Islet precursor cell (in vitro differentiated cells): ENCODE measurements around the gene KCNG1.

ENCODE experiments used
- DNase-seq: peaks from one replicate; pipeline ENCODE4 v3.0.0-alpha.2; 2018

KCNG1 gene, protein sequence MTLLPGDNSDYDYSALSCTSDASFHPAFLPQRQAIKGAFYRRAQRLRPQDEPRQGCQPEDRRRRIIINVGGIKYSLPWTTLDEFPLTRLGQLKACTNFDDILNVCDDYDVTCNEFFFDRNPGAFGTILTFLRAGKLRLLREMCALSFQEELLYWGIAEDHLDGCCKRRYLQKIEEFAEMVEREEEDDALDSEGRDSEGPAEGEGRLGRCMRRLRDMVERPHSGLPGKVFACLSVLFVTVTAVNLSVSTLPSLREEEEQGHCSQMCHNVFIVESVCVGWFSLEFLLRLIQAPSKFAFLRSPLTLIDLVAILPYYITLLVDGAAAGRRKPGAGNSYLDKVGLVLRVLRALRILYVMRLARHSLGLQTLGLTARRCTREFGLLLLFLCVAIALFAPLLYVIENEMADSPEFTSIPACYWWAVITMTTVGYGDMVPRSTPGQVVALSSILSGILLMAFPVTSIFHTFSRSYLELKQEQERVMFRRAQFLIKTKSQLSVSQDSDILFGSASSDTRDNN

DNA sequence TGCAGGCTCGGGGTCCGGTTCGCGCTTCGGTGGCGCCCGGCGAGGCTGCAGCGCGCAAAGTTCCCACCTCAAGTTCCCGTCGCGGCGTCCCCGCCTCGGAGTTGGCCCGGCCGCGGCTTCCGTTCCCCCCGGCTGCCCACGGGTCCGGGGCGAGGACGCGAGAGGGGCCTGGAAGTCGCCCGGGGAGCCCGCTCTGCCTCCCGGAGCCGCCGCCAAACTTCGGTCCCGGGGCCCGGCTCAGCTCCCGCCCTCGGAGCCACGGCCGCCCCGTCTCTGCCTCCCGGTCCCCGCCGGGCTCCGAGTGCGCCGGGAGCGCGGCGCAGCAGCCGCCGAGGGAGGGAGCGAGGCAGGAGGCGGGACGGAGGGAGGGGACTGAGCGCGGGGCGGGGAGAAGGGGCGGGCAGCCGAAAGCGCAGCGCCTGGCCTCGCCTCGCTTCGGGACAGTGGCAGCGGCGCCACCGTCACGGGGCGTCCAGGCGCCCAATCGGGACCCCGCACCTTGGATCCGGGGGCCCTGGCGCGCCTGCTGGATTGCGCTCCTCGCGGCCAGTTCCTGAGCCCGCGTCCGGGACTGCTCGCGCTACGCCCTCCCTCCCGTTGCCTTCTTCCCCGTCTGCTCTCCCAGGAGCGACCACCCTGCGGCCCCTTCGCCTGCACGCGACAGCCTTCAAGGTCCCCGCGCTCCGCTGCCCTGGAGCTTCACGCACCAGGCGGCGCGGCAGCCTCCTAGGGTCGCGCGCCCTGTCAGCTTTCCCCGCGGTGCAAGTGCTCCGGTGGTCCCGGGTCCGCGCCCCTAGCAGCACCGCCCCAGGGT, at the start of gene KCNG1:
Gene KCNG1, minus strand, starts transcription at position 305 of the 814 bp plus-strand sequence. CDS start 12,769 bp downstream, outside the sequence.
- peak; percentile 93 for DNase-seq

DNA sequence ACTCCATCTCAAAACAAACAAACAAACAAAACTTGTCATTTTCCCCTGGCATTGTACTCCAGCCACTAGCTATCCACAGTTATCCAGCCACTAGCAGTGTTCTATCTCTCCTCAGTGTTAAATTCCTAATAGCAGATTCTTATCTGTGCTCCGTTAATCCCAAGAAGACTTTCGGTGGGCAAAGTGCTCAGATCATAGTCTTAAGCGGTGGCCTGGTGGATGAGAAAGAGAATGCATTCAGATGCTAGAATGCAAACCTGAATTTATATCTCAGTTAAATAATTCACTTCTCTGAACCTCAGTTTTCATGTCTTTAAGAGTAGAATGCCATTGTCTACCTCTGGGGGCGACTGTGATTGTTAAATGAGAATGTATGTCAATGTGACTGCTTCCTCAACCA, 47.7 kb upstream of the KCNG1 start:
- no peak for DNase-seq

DNA sequence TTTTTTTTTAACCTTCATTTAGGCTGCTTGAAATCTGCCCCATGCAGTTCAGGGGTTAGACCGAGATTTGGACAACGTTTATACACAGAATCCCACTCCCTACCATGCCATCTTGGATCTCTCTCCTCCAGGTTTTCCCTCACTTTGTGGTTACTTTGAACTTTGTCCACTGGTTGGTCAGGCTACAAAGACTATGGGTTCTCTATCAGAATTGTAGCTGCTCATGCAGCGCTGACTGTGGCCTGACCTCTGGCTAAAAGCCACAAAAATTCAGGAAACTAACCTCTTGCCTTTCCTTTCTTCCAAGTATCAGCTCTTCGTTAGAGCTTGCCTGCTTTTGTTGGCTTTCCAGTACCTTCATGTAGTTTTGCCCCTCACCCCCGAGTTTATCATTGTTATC, 44.9 kb upstream of the KCNG1 start:
- peak; percentile 62 for DNase-seq

DNA sequence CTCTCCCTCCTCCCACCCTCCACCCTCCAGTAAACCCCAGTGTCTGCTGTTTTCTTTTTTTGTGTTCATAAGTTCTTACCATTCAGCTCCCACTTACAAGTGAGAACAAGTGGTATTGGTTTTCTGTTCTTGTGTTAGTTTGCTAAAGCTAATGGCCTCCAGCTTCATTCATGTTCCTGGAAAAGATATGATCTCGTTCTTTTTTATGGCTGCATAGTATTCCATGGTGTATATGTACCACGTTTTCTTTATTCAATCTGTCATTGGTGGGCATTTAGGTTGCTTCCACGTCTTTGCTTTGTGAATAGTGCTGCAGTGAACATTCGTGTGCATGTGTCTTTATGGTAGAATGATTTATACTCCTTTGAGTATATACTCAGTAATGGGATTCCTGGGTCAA, 42.7 kb upstream of the KCNG1 start:
- no peak for DNase-seq

DNA sequence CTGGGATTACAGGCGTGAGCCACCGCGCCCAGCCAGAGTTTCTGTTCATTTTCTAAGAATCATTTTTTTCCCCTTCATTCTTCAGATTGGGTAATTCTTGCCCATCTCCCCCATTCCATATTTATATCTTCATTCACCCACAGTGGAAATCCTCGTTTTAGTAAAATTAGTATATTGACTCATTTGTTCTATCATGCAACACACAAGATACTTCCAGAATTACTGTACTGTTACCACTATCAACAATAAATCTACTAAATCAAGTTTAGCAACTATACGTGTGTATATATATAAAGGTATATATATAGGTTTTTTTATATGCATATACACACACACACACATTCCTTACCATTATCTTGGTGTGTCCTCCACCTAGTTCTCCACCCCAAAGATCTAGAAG, 41.2 kb upstream of the KCNG1 start:
- no peak for DNase-seq

DNA sequence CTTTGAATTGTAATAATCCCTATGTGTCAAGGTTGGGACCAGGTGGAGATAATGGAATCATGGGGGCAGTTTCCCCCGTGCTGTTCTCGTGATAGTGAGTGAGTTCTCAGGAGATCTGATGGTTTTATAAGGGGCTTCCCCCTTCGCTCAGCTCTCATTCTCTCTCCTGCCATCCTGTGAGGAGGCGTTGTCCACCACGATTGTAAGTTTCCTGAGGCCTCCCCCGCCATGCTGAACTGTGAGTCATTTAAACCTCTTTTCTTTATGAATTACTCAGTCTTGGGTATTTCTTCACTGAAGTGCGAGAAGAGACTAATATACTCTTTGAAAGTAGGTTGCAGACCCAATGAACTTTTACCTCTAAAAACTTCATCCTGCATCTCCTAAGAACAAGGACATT, 39.2 kb upstream of the KCNG1 start:
- peak; percentile 20 for DNase-seq

DNA sequence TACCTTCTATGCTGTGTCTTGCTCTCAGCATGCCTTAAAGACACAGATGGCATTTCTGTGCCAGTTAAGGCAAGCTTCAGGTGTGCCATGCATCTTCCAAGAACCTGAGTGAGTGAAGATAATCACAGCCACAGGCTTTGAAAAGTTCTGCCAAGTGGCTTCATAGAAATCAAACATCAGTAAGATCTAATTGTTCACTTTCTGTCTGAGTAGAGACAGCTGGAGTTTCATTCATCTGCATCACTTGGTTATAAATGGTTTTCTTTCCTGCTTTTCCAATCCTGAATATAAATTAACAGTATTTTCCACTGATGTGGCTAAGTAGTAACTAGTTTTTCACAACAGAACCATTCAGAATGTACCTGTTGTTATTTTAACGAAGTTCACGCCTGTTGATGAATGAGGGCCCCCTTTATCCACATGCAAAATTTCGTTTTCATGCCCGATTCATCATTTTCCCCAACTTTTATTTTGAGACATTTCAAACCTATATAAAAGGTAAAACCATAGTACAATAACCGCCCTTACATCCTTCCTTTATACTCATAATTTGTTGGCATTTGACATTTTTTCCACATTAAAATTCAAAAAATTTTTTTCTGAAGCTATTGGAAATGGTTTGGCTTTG, 38.6 kb upstream of the KCNG1 start:
- DNase-seq: no peak

DNA sequence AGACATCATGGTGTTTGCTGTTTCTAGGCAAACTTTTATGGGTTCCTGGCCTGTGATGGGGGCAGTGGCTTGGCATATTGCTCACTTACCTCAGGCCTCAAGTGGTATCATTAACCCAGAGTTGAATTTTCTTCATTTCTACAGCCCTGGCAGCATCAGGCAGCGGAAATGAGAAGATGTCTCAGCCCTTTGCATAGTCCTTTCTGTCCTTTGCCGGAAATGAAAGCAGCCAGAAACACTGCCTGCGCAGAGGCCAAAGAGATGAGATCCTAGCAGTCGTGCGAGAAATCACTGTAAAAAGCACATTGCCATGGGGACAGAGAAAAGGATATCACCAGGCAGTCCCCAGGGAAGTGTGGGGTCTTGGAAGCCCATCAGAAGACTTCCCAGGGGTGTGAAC, 37.4 kb upstream of the KCNG1 start:
- DNase-seq: peak; percentile 32

DNA sequence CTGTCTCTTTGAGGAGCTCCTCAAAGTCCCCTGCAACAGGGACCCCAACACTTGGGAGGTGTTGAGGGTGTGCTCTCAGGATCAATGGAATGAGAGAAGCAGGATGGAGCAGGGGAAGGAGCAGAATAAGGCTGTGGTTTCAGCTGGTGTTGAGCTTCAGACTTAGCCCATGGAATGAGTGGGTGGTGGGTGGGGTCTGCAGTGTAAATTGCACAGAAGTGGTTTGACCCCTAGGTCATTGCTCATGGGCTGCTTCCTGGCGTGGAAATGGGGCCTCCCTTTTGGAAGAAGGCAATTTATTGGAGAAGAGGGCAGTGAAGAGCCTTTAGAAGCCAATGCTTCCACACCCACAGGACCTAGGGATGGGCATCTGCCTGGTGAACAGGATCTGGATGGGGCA, 37.0 kb upstream of the KCNG1 start:
- peak; percentile 44 for DNase-seq

DNA sequence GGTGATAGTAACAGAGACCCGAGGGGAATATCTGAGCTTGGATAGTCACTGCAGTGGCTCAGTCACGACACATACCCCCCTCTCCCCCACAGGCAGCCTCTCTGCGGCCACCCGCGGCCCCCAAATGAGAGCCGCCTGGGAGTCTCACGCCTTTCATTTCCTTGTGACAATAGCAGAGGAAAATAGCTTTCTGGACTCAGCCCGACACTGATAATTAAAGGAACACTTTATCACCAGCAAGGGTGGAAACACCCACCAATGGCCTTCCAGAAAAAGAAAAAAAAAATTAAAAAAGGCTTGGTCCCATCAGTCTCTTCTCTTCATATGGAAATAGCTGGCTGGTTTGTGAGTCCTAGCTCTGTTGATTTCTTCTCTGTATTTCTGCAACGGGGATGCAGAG, 35.1 kb upstream of the KCNG1 start:
- DNase-seq: no peak

DNA sequence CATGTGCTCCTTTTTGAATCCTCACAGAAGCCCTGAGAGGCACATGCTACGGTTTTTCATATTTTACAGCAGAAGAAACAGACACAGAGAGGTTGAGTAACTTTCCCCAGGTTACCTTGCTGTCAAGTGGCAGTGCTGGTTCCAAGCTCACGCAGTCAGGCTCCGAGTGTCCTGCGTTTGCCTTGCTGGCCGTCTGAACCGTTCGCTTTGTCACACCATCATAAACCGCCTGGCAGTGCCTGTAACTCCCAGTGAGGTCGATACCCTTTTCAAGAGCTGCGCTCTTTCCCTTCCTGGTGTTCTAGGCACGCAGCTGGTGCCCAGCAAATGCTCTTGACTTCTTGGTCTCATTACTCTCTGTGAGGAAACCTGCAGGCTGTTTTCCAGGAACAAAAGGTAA, 31.3 kb upstream of the KCNG1 start:
- peak; percentile 29 for DNase-seq

DNA sequence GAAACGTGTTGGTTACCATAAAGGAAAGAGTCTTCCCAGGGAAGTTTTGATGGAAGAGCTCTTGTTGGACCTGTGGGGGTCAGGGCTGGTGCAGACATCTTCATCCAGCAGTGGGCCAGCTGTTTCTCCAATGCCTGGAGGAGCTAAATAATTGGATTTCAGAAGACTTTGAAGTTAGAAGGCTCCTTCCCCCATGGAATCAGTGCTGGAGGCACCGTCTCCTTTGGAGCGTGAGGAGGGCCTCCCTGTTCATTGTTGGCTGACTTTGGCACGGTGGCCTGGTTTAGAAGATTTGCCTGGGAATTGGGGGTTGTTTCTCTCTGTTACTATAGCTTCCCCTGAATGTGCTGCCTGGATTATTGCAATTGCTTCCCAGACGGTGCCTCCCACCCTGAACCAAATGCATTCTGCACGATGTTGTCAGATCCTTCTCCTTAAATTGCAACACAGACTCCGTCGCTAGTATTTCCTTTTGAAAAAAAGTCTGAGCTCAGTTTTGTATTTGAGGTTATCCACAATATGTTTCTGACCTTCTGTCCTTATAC, 27.7 kb upstream of the KCNG1 start:
- DNase-seq: peak; percentile 29

DNA sequence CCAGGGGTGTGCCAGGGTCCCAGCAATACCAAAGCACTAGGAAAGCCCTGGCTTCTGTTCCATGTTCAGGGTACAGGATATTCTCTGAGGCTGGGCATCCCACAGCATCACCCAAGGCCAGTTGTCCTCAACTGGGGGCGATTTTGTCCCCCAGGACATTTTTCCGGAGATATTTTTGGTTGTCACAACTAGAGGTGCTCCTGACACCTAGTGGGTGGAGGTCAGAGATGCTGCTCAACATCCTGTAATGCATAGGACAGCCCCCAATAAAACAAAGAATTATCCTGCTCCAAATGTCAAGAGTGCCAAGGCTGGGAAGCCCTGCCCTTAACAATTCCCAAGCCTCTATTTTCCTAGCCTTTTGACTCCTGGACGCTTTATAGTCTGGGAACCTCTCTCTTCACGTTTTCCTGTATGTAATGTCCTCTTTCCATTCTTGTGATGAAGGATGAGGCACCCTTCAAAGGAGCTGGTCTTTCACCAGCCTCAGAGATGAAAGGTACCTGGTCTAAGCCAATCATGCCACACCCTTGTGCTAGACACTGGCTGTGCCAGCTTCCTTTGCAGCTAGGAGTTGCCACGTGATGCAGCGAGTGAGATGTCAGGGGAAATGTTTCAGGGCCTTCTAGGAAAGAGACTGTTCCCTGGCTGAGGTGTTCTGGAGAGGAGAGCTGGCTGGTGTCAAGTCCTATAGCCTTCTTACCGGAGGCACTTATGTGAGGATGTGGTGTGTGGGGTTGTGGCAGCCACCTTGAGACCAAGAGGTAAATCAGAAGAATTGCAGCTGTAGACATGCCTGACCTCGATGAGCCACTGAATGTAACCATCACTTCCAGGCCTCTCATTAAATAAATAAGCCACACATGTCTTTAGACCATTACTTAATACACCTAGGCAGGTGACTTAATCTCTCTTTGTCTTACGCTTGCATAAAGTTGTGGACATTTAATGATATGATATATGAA, 23.4 kb upstream of the KCNG1 start:
- peak; percentile 24 for DNase-seq

DNA sequence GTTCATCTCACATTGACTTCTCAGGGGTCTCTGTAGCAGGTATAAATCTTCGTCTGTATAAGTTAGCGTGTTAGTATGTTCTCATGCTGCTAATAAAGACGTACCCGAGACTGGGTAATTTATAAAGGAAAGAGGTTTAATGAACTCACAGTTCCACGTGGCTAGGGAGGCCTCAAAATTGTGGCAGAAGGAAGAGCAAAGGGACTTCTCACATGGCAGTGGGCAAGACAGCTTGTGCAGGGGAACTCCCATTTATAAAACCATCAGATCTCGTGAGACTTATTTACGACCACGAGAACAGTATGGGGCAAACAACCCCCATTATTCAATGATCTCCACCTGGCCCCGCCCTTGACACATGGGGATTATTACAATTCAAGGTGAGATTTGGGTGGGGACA, 22.6 kb upstream of the KCNG1 start:
- peak; percentile 22 for DNase-seq

DNA sequence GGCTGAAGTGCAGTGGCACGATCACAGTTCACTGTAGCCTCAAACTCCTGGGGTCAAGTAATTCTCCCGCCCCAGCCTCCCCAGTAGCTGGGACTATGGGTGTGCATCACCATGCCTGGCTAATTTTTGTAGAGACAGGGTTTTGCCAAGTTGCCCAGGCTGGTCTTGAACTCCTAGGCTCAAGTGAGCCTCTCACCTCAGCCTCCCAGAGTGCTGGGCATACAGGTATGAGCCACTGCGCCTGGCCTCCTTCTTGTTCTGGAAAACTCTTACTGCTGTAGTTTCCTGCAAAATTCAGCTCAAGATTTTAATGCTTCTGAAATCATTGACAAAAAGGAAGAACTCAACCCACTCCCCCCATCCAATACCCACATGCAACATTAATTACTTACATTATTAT, 21.9 kb upstream of the KCNG1 start:
- peak; percentile 22 for DNase-seq

DNA sequence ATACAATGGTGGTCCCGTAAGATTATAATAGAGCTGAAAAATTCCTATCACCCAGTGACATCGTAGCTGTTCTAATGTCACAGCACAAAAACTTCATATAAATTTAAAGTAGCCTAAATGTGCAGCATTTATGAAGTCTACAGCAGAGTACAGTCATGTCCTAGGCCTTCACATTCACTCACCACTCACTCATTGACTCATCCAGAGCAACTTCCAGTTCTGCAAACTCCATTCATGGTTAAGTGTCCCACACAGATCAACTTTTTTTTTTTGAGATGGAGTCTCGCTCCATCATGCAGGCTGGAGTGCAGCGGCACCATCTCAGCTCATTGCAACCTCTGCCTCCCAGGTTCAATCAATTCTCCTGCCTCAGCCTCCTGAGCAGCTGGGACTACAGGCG, 20.9 kb upstream of the KCNG1 start:
- DNase-seq: peak; percentile 17

DNA sequence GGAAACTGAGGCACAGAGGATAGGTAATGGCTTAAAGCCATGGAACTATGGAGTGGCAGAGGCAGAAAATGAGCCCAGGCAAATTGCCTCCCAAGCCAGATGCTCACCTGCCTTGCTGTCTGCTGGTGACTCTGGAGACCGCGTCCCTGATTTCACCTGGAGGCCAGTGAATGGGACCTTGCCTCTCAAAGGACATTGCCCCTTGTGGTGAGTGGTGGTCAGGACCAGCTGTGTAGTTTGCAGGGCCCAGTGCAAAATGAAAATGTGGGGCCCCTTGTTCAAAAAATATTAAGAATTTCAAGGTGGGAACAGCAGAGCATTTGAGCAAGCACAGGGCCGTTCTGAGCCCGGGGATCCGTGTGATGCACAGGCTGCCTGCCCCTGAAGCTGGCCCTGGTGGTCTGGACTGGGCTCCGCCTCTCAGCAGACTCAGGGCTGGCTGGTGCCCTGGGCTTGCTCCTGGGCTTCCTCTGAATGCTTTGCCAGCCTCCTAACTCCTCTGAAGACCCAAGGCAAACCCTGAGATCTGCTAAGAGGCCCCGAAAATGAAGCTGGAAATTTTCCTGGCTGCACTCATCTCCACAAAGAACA, 19.8 kb upstream of the KCNG1 start:
- DNase-seq: peak; percentile 68

DNA sequence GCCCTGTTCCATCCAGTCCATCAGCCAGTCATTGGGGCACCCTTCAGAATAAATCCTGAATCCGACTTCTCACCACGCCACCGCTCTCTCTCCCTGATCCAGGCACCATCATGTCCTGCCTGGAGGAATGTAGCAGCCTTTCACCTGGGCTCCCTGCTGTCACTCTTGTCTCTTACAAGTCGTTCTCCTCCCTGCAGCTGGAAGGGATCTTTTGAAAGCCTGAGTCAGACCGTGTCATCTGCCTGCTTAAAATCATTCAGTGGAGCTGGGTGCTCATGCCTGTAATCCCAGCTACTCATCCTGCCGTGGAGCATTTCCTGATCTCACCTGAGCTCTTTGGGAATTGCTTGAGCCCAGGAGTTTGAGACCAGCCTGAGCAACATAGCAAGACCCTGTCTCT, 19.2 kb upstream of the KCNG1 start:
- DNase-seq: peak; percentile 82

DNA sequence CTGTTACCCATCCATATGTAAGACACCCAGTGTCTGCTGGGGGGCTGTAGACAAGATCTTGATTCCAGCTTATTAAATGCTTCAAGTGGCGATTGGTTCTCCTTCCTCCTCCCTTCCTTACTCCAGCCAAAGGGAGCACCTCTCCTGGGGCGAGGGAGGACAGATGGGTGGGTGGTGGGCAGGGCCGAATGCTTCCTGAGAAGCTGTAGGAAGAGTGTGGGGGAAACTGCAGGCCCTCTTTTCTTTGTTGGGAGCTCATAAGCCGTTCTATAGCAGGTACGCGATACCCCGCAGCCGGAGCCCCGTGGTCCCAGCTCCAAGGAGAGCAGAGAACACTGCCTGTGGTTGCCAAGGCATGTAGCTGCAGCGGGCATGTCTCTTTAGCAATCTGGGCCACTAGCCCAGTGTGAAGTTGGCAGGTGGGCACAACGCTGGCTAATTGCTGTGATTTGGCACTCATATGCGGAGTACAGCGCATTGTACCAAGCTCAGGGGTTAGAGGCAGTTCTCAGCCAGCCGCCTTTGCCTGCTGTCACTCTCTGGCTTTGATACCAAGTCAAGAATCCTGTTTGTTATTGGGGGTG, 14.7 kb upstream of the KCNG1 start:
- DNase-seq: no peak

DNA sequence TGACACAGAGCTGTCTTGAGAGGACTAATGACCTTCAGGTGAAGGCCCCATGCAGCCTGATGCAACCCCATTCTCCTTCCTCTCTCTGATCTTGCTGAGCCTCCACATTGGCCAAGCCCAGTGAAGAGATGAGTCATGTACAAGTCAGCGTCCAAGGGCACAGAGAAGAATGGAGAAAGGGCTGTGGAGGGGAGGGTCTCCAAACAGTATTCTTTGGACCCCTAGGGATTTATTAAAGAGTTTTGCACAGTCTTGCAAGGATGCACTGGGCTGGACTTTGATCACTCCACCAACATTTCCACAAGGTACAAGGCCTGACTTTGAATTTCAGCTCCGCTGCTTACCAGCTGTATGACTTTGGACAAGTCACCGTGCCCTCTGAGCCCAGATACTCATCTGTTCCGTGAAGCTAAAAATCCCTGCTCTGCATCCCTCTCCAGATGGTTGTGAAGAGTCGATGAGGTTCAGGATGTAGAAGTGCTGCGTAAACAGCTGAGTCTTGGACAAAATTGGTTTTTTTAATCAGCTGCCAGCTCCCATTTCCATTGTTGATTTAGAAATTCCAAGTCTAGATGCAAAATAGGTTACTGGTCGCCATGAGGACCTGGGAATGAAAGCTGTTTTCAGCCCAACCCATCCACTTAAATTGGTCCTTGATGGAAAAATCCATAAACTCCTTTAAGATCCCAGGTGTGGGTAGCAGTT, 14.1 kb upstream of the KCNG1 start:
- no peak for DNase-seq

DNA sequence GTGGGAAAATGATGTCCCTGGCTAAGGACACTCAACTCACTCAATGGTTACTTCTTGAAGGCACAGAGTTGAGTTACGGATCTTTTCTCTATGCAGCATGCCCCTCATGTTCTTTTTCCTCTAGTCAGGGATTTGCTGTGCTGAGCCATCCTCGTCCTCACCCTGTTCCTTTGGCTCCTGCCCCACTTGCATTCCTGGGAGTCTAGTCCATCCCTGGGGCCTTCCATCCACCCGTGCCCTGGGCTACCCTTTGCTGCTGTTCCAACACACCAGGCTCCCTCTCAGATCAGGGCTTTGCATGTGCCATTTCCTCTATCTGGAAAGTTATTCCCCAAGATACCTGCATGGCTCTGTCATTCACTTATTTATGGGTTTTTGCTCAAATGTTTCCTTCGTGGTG, 13.3 kb upstream of the KCNG1 start:
- no peak for DNase-seq
